ENCODE measurements around the gene ACP1.

Gene ACP1

GRCh38 chr2:264493-265468 lies at the start of gene ACP1:
ACP1 (plus strand) TSS chr2:264947; CDS start chr2:264965, 18 bp downstream.
- peak; percentile 97 for DNase-seq

GRCh38 chr2:216068-216467 lies 48.7 kb upstream of the ACP1 start:
- no peak for DNase-seq

- no peak for DNase-seq
Measured at GRCh38 chr2:223451-223850, 41.3 kb upstream of the ACP1 start.

GRCh38 chr2:223971-224760 lies 40.6 kb upstream of the ACP1 start:
- DNase-seq: no peak

- no peak for DNase-seq
Measured at GRCh38 chr2:228115-228514, 36.6 kb upstream of the ACP1 start.

GRCh38 chr2:228518-229278 lies 36.0 kb upstream of the ACP1 start:
- DNase-seq: no peak

GRCh38 chr2:231521-232185 lies 33.1 kb upstream of the ACP1 start:
- no peak for DNase-seq

- no peak for DNase-seq
Measured at GRCh38 chr2:233030-233429, 31.7 kb upstream of the ACP1 start.

GRCh38 chr2:234421-234820 lies 30.3 kb upstream of the ACP1 start:
- no peak for DNase-seq

GRCh38 chr2:236993-237539 lies 27.7 kb upstream of the ACP1 start:
- DNase-seq: peak; percentile 4

GRCh38 chr2:237878-238277 lies 26.9 kb upstream of the ACP1 start:
- DNase-seq: peak; percentile 21

- no peak for DNase-seq
Measured at GRCh38 chr2:238431-238830, 26.3 kb upstream of the ACP1 start.

- DNase-seq: no peak
Measured at GRCh38 chr2:238869-239268, 25.9 kb upstream of the ACP1 start.

GRCh38 chr2:244547-244946 lies 20.2 kb upstream of the ACP1 start:
- DNase-seq: no peak

- DNase-seq: peak; percentile 87
Measured at GRCh38 chr2:246489-247144, 18.1 kb upstream of the ACP1 start.

- no peak for DNase-seq
Measured at GRCh38 chr2:248724-249123, 16.0 kb upstream of the ACP1 start.

- no peak for DNase-seq
Measured at GRCh38 chr2:249538-250042, 15.2 kb upstream of the ACP1 start.

- no peak for DNase-seq
Measured at GRCh38 chr2:252001-252602, 12.6 kb upstream of the ACP1 start.

GRCh38 chr2:253202-253638 lies 11.5 kb upstream of the ACP1 start:
- DNase-seq: no peak

GRCh38 chr2:254241-254640 lies 10.5 kb upstream of the ACP1 start:
- peak; percentile 44 for DNase-seq

GRCh38 chr2:255195-255594 lies 9.6 kb upstream of the ACP1 start:
- DNase-seq: no peak
